NCI-H226 (cell line): ENCODE results near the gene CAPN10.

Experiments
- DNase-seq: peaks from one replicate; pipeline ENCODE4 v3.0.0-alpha.2; 2015

Gene CAPN10

DNA sequence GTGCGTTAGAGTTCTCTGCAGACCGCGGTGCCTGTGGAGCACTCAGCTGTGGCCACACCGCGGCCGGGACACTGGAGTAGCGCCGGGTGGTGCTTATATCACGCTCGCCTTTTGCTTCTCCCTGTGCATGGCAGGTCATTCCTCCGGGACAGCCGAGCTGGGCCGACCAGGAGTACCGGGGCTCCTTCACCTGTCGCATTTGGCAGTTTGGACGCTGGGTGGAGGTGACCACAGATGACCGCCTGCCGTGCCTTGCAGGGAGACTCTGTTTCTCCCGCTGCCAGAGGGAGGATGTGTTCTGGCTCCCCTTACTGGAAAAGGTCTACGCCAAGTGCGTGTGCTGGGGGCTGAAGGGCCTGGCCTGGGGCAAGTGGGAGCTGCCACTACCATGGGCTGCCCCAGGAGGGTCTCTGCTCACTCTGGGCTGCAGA is 4.2 kb downstream of the CAPN10 start:
- DNase-seq: no peak

DNA sequence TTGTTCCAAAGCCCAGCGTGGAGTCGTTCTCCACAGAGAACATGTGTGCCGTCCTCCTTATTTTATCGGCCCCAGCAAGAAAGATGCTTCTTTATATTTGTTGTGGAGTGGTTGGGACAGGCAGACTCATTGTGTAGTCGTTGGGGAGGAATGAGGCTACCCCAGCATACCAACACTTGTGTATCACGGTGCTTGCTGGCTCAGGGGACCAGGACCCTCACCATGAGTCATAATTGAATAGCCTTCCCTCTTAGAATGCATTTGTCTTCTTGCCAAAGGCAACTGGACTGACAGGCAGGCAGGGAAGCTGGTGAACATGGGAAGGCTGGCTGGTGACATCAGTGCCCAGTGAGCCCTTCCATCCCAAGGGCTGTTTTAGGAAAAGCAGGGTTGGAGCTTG is 4.7 kb downstream of the CAPN10 start:
- no peak for DNase-seq

DNA sequence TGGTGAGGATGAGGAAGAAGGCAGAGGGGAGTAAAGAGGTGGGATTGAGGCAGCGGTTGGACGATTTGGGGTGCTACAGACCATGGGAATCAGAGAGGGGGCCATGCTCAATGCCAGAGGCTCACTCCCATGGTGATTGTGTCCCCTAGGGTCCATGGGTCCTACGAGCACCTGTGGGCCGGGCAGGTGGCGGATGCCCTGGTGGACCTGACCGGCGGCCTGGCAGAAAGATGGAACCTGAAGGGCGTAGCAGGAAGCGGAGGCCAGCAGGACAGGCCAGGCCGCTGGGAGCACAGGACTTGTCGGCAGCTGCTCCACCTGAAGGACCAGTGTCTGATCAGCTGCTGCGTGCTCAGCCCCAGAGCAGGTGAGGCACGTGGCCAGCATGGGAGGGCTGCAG is 5.2 kb downstream of the CAPN10 start:
- DNase-seq: no peak

DNA sequence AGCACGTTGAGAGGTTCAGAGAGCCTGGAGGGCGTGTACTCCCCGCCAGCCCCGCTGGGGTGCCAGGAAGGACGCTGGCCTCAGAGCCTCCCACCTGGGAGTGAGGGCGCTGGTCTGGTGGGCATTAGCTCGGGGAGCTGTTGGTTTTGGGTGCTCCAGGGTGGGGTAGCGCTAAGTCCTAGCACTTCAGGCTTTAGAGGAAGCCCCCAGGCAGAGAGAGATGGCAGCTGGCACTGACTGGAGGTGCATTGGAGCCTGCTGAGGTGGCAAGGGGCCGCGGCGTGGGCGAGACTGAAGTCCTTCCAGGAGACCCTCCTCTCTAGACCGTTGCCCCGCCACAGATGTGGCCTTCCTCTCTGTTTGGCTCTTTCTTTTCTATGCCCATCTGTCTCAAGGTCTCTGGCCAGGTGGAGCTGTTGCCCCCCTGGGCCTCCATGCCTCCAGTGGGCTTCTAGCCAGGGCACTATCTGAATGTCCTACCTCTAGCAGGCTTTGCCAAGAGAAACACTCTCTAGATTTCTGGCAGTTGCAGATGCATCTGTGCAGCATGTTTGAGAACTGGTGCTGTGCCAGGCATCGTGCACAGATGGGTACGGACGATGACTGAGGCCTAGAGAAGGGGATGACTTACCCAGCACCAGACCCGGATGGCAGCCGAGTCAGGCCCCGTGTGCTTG is 6.6 kb downstream of the CAPN10 start:
- DNase-seq: no peak

DNA sequence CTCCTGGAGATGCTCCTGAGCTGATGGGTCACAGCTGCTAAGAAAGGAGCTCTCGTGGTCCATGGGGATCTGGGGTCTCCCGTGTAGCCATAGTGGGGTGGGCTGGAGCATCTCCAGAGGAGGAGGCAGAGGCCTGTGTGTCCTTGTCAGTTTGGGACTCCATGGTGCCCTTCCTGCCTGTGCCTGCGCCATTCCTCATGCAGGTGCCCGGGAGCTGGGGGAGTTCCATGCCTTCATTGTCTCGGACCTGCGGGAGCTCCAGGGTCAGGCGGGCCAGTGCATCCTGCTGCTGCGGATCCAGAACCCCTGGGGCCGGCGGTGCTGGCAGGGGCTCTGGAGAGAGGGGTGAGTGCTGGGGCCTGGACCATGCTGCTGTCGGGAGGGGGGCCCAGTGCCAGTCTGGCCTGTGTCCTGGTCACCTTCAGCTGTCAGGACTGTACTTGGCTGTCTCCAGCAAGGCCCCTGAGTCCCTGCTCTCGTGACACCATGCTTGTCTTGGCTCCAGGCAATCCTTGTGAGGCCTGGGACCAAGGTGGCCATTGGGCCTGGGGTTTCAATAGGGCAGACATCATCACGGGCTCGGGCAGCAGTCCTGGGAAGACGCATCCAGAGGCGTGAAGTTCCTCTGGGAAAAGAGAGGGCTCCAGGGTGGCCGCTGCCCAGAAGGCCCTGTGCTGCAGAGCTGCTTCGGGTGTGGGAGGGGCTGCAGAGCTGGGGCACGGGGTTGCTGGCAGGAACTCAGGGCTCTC is 7.3 kb downstream of the CAPN10 start:
- no peak for DNase-seq

DNA sequence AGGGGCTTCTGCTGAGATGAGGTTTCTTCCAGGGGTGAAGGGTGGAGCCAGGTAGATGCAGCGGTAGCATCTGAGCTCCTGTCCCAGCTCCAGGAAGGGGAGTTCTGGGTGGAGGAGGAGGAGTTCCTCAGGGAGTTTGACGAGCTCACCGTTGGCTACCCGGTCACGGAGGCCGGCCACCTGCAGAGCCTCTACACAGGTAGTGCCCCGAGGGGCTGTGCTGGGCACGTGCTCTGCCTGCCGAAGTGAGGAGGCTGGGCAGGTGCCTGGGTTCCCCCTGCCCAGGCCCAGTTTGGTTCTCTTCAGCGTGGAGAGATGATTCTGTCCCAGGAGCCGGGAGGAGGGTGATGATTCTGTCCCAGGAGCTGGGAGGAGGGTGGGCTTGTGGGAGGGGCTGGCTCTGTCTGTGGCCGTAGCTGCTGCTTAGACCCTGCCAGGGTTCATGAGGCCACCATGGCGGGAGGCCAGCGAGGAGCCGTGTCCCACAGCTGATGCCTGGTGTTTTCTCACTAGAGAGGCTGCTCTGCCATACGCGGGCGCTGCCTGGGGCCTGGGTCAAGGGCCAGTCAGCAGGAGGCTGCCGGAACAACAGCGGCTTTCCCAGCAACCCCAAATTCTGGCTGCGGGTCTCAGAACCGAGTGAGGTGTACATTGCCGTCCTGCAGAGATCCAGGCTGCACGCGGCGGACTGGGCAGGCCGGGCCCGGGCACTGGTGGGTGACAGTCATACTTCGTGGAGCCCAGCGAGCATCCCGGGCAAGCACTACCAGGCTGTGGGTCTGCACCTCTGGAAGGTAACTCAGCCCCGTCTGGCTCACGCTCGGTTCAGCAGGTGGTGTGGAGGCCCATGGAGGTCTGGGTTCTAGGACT is 8.2 kb downstream of the CAPN10 start:
- DNase-seq: no peak

DNA sequence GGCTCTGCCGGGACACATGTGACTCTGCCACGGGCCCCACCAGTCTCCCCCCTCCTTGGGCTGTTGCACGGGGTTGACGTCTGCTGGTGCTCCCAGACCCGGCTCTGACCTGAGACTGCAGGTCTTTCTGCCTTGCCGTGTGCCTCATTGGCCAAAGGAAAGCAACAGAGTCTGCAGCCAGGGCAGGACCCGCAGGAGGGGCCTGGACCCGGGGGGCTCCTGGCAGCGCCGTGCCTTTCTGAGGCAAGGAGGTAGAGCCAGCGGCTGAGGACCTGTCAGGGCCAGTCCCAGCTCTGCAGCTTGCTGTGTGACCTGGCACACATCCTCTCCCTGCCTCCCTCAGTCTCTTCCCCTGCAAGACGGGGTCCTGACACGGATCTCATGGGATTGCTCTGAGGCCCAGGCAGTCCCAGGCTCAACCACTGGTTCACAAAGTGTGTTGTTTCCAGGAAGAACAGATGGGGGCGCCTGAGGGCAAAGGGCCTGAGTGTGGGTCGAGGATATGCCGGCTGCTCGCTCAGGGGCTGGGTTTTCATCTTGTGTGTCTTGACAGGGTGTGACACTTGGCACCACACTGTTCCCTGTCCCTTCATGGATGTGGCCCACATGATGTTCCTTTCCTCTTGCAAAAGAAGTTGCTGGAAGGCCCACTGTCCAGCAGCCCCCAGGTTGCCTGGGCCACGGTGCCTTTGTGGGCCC is 9.0 kb downstream of the CAPN10 start:
- no peak for DNase-seq

DNA sequence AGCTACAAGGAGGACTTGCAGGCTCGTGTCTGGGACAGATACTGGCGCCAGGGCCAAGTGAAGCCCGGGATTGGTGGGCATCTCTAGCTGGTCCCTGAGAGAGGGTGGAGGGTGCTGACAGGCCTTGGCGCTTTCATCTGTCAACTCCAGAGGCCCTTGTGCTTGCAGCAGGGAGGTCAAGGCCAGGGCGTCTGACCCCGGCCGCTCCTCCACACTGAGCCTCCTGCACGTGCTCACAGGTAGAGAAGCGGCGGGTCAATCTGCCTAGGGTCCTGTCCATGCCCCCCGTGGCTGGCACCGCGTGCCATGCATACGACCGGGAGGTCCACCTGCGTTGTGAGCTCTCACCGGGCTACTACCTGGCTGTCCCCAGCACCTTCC is 9.5 kb downstream of the CAPN10 start:
- DNase-seq: no peak

DNA sequence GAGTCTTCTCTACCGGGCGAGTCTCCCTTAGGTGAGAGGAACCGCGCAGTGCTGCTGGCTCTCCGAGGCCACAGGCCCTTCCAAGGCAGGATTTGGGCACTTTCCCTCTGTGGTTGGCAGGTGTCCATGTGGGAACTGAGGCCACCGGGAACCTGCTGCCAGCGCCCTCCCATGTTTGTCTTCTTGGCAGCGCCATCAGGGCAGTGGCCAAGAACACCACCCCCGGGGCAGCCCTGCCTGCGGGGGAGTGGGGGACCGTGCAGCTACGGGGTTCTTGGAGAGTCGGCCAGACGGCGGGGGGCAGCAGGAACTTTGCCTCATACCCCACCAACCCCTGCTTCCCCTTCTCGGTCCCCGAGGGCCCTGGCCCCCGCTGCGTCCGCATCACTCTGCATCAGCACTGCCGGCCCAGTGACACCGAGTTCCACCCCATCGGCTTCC is 10.0 kb downstream of the CAPN10 start:
- DNase-seq: no peak

DNA sequence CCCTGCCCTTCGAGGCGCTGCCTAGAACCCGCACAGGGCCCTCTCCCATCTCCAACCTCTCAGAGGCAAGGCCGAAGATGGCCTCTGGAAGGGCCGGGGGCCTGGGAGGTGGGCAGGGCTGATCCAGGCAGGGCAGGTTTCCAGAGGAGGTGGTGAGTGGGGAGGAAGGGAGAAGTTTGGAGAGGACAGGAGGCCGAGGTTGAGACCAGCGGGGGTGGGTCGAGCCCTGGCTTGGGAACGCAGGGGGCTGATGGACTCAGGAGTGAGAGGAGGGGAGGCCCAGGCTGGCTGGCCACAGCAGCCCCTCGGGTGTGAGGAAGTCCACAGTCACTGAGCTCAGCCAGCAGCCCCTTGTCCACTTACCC is 10.5 kb downstream of the CAPN10 start:
- no peak for DNase-seq

DNA sequence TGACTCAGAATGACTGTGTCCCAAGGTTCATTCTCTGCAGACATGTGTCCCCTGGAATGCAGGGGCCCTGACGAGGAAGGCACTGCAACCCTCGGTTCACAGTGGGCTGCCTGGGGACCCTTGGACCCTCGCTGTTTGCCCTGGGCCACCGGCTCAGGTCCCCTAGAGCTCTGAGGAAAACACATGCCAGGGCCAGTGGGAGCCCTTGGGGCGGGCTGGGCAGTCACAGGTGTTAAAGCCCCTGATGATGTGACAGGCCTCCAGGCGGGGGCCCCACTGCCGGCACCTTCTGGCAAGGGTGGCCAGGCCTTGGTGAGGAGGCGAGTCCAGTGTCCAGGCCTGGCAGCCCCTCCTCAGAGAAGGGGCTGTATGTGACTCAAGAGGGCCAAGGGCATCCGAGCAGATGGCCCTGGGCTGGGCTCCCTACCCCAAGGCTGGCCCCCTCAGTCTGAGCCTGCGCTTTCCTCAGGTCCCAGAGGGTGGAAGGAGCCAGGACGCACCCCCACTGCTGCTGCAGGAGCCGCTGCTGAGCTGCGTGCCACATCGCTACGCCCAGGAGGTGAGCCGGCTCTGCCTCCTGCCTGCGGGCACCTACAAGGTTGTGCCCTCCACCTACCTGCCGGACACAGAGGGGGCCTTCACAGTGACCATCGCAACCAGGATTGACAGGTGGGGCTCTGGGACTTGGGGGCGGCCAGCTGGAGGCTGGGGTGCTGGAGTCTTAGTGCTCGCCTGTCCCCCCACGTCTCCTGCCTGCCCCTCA is 11.1 kb downstream of the CAPN10 start:
- DNase-seq: no peak

DNA sequence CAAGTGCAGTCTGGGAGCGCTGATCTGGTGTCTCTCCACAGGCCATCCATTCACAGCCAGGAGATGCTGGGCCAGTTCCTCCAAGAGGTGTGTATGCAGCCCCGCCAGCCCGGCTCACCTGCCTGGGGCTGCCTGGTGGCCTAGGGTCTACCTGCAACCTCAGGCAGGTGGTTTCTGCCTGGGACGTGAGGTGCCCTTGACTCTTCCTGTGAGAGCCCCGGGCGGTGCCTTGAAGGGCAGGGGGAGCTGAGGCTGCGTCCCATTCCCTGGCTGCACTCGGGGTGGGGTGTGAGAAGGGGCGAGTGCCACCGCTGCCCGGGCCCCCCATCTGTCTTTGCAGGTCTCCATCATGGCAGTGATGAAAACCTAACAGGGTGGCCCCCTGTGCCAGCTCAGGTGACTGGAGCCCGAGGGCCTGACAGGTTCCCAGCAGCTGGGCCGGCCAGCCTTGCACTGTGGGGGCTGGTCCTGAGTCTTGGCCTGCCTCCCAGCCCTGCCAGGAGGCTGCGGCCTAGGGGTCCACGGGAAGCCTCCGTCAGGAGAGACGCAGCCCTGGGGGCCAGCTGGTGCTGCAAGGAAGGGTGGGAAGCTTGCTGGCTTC is 11.9 kb downstream of the CAPN10 start:
- DNase-seq: no peak

DNA sequence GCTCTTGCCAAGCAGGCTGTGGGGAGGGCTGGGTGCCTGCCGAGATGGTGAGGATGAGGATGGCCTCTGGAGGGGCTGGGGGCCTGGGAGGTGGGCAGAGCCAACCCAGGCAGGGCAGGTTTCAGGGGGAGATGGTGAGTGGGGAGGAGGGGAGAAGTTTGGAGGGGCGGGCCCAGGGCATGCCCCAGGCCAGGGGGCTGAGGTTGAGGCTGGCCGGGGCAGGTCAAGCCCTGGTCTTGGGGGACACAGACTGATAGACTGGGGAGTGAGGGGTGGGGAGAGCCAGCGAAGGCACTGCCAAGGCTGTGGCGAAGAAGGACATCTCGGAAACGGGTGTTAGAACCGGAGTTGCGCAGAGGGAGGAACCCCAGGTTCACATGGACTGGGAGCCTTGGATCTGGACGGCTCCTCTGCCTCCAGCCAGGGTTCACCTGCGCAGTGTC is 12.6 kb downstream of the CAPN10 start:
- DNase-seq: no peak

DNA sequence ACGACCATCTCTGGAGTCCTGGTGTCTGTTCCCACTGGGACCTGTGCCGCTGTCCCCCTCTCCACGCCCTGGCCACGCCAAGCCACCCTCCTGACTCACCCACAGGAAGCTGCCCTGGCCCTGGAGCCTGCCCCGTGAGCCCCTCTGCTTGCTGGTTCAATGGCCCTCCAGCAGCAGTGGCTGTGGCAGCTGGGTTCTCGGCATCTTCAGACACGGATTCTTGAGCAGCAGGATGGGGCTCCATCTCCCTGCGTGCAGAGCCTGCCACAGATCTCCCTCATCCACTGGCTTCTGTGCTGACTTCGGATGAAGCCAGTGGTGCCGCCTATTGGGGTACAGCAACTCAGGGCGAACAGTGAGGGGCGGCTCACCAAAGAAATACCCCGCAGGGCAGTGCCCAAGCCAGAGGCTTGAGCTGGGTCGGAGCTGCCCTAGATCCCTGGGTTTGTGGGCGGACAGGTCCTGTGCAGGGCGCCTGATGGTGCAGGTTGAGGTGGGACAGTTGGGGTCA is 14.0 kb downstream of the CAPN10 start:
- DNase-seq: no peak

DNA sequence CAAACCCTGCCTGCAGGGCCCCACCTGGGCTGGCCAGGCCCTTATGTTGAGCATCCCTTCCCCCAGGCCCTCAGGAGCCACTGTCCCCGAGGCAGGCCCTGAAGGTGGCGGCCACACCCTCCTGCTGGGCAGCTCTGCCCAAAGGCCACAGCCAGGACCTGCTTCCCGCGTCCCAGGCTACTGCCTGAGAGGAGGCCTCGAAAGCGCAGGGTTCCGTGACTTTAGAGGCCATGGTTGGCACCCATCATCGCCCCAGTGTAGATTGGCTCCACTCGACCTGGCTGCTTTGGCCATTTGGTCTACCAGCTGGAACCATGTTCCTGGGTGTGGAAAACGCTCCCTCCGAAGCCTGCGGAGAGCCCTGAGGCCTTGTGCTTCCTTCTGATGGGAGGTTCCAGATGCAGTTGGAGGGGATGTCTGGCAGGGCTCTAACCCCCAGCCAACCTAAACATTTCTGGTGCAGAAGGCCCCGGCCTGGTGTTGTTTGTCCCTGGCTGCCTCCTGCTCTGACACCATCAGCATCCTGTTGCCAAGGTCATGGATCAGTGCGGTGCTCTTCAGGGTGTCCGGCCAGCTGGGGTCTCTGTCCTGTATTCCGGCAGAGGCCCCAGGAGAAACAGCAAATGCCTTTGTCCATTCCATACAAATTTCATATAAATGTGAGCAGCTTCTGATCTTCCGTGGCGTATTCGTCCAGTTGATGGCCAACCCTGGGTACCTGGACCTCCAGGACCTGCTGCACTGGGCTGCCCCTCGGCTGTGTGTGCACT is 14.7 kb downstream of the CAPN10 start:
- no peak for DNase-seq

DNA sequence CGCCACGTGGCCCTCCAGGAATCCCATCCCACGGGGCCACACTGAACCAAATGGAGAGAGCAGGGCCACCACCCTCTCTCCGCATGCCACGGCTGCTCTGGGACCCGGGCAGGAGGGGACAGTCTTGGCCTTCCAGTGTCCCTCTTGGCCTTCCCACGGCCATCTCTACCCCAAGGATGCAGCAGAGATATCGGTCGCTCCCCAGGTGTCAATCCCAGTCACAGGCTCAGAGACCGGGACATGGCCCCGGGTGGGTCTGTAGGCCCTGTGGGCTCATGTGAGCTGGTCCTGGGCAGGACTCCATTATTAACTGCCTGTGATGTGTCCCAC is 15.3 kb downstream of the CAPN10 start:
- no peak for DNase-seq

DNA sequence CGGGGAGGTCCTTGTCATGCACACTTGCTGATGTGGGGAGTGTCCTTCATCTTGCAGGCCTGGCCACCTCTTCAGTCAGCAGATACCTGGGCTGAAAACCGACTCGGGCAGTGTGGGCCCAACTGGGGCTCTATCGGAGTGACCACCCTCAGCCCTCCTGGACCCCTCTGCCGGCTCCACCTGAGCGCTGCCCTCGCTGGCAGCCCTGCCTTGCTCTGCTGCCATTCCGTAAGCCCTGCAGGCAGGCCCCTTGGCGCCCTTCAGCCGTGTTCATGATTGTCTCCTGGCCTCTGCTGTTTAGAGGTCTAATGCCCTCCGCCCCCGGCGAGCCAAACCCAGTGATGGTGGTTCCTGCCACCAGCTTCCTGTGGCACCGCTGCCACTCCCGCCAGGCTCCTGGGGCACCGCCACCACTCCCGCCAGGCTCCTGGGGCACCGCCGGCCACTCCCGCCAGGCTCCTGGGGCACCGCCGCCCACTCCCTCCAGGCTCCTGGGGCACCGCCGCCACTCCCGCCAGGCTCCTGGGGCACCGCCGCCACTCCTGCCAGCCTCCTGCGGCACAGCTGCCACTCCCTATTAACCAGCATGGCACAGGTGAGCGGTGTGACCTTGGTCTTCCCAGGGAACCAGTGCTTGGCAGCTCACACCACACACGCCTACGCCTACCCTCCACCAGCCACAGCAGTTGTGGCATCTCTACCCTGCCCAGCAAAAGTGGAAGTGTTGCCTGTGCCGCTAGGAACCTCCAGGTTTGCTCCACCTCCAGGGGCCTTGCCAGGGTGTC is 15.9 kb downstream of the CAPN10 start:
- DNase-seq: no peak

DNA sequence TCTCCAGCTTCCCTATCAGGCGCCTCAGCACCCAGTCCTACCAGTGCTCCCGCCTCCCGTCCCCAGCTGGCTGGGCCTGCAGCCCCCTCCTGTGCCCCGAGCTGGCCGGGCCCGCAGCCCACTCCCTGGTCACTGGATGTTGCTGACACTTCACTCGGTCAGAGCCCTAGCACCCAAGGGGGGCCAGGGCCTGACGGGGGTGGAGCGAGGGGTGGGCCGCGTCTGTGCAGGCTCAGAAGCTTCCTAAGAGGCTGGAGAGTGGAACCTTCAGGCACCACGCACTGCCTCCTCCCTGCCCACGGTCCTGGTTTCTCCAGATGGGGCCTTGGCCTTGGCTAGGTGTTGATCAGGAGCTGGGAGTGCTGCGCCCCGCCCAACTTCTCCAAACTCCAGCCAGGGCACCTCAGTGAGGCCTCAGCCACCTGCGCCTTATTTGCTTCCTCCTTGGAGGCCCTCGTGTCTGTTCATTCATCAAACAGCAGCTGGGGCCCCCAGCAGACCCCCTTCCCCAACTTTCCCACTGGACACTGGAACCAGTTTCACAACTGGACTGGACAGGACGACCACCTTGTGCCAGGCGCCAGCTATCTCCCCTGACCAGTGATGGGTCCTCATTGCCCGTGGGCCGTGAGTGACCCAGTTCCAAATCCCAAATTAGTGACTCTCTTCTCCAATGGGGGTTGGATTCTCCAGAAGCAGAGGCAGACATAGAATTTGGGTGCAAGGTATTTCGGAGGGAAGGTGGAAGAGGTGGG is 16.7 kb downstream of the CAPN10 start:
- DNase-seq: no peak

DNA sequence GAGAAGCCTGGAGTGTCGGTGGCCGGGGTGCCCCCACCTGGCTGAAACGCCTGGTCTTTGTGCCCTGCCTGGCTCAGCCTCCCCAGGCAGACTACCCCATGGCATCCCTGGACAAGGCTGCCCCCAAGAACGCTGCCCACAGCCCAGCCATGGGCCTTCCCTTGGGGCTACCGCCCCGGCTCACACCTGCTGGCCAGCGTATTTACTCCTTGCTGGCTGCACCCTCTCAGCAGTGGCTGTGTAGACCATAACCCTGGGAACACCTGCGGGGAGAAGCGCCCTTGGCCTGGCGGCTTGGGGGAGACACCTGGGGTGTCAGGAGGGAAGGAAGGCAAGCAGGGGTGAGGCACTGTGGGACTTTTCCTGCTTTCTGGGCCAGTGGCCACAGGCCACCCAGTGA is 17.3 kb downstream of the CAPN10 start:
- DNase-seq: no peak
